ENCODE measurements around the gene PREX1. TPM values are rescaled to one million over a fixed set of nuclear protein-coding genes. Genes with fewer than 3 reads are reported as not detected.

Gene PREX1
- total and polyA plus RNA-seq, 4 donors = 29.5 to 121 (median 69.3) TPM

GRCh38 chr20:48850257-48850976 lies 22.6 kb upstream of the PREX1 start:
- H3K27me3 ChIP-seq (ENCODE audit: control insufficient read depth in 3 of 3, insufficient read depth in 3 of 3, low read length in 2 of 3) = peaks cover 0 to 54% (median 9%) of the 10 kb centered on the region in 3 donors
- H3K4me3 ChIP-seq = no peak overlapping the region
- 74 to 91% methylated on average over 11 of the region's 11 CpGs for WGBS, 2 donors
- H3K4me1 ChIP-seq (ENCODE audit: control insufficient read depth in 5 of 5, insufficient read depth in 5 of 5, low read length in 5 of 5) = peaks cover 0 to 3% (median 0%) of the 10 kb centered on the region in 5 donors
- DNase-seq = no peak
- ATAC-seq (ENCODE audit: insufficient read depth, low FRiP score) = no peak
- peaks cover 0 to 2% (median 0%) of the 10 kb centered on the region in 4 donors for H3K9me3 ChIP-seq (ENCODE audit: control insufficient read depth in 4 of 4, insufficient read depth in 3 of 4, low read length in 3 of 4)
- no peak overlapping the region for H3K27ac ChIP-seq (ENCODE audit: low read depth in 1 of 2, low read length in 1 of 2)
- no peak for TF ChIP-seq CTCF (IDR thresholded peaks at IDR 0.05; ENCODE audit: control extremely low read depth, extremely low read depth)
- no peaks in the 10 kb centered on the region for H3K36me3 ChIP-seq (ENCODE audit: control insufficient read depth in 4 of 4, insufficient read depth in 4 of 4, low read length in 4 of 4)
- no peak overlapping the region for H3K9ac ChIP-seq (ENCODE audit: insufficient read depth in 1 of 2, low read length in 2 of 2)

DNA sequence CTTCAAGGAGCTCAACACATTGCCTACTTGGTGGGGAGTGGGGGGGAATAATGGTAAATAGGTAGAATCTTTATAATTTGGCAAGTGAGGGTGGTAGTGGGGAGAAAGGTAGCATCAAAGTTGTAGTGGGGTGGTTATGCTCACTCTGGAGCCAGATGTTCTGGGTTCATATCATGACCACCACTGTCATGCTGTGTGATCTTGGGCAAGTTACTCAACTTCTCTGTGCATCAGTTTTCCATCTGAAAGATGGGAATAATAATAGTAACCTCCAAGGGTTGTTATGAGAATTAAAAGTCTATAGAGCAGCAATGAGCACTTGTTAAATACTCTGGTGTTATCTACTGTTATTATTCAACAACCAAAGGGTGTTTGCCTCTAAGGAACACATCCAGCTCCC lies 22.0 kb upstream of the PREX1 start:
- ATAC-seq (ENCODE audit: insufficient read depth, low FRiP score) = no peak
- Histone ChIP-seq H3K27ac (ENCODE audit: low read depth in 1 of 2, low read length in 1 of 2) (no peak overlapping the region), H3K9me3 (ENCODE audit: control insufficient read depth in 4 of 4, insufficient read depth in 3 of 4, low read length in 3 of 4) (peaks cover 0 to 2% (median 0%) of the 10 kb centered on the region in 4 donors), H3K9ac (ENCODE audit: insufficient read depth in 1 of 2, low read length in 2 of 2) (no peak overlapping the region), H3K4me3 (no peak overlapping the region), H3K4me1 (ENCODE audit: control insufficient read depth in 5 of 5, insufficient read depth in 5 of 5, low read length in 5 of 5) (peaks cover 0 to 3% (median 0%) of the 10 kb centered on the region in 5 donors), H3K27me3 (ENCODE audit: control insufficient read depth in 3 of 3, insufficient read depth in 3 of 3, low read length in 2 of 3) (peaks cover 0 to 51% (median 9%) of the 10 kb centered on the region in 3 donors), H3K36me3 (ENCODE audit: control insufficient read depth in 4 of 4, insufficient read depth in 4 of 4, low read length in 4 of 4) (no peaks in the 10 kb centered on the region)
- no peak for TF ChIP-seq CTCF (IDR thresholded peaks at IDR 0.05; ENCODE audit: control extremely low read depth, extremely low read depth)
- no peak for DNase-seq

DNA sequence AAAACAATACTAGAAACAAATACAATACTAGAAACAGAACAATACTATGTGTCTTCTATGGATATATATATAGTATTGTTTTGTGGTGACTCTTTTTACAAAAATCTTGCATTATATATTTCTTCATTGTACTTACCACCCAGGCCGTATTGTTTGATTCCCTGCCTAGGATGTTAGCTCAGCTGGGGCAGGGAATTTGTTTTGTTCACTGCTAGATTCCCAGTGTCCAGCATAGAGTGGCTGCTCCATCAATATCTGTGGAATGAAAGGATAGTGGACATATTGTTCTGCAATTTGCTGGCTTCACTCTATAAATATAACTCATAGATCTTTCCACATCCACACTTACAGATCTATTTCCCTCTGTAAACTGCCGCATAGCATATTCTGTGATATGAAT lies 21.5 kb upstream of the PREX1 start:
- H3K4me3 ChIP-seq = no peak overlapping the region
- H3K36me3 ChIP-seq (ENCODE audit: control insufficient read depth in 4 of 4, insufficient read depth in 4 of 4, low read length in 4 of 4) = no peaks in the 10 kb centered on the region
- no peak overlapping the region for H3K27ac ChIP-seq (ENCODE audit: low read depth in 1 of 2, low read length in 1 of 2)
- H3K4me1 ChIP-seq (ENCODE audit: control insufficient read depth in 5 of 5, insufficient read depth in 5 of 5, low read length in 5 of 5) = peaks cover 0 to 3% (median 0%) of the 10 kb centered on the region in 5 donors
- H3K9me3 ChIP-seq (ENCODE audit: control insufficient read depth in 4 of 4, insufficient read depth in 3 of 4, low read length in 3 of 4) = peaks cover 0 to 2% (median 0%) of the 10 kb centered on the region in 4 donors
- TF ChIP-seq CTCF (IDR thresholded peaks at IDR 0.05; ENCODE audit: control extremely low read depth, extremely low read depth) = no peak
- H3K27me3 ChIP-seq (ENCODE audit: control insufficient read depth in 3 of 3, insufficient read depth in 3 of 3, low read length in 2 of 3) = peaks cover 0 to 52% (median 10%) of the 10 kb centered on the region in 3 donors
- WGBS, 2 donors = 73 to 78% methylated on average over 2 of the region's 2 CpGs
- ATAC-seq (ENCODE audit: insufficient read depth, low FRiP score) (no peak), DNase-seq (no peak)
- H3K9ac ChIP-seq (ENCODE audit: insufficient read depth in 1 of 2, low read length in 2 of 2) = no peak overlapping the region

Measured in lung (tissue), 12 donors.